GM12872 (cell line): Measurements from ENCODE around the gene WNK2.

ENCODE experiments used
- CTCF ChIP-seq: IDR thresholded peaks from 3 replicates; pipeline ENCODE4 v1.5.1; 2011; ENCODE audit warnings: low read depth, mild to moderate bottlenecking, low read length, moderate library complexity; ENCODE audit not compliant: insufficient read depth

Gene WNK2

GRCh38 chr9:93167838-93168237, 16.1 kb upstream of the WNK2 start:
- no peak for TF ChIP-seq CTCF

- TF ChIP-seq CTCF, result no peak
Observed at GRCh38 chr9:93168581-93168980, 15.4 kb upstream of the WNK2 start.

DNA sequence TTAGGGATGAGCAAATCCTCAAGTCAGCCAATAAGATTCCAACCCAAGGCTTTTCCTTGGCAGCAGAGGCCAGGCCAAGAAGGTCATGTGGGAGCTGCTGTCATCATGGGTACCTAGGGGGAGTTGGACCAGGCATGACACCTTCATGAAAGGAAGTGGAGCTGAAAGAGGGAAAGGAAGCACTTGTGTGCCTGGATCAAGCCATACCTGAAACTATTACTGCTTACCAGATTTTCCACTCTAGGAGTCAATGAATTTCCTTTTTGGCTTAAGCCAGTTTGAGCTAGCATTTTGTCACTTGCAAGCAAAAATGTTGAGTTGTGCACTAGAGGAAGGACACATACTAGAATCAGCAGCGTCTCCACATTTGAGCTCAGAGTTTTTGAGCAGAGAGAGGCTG, 14.5 kb upstream of the WNK2 start:
- TF ChIP-seq CTCF, result no peak

DNA sequence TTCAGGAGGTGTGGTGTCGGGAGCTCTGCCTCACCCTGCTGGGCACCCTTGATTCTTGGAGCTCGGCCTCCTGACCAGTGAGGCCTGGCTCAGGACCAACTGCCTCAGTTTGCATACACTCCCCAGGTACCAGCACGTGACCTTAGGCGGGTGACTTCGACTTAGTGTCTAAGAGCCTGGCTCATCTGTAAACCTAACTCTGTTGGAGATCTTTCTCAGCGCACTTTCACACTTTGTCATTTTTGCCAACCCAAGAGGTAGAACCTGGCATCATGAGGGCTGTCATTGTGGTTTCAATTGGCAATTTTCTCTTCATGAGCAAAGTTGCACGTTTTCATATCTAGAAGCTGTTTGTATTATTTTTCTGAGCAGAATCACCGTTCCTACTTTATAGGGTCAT, 13.4 kb upstream of the WNK2 start:
- no peak for TF ChIP-seq CTCF

DNA sequence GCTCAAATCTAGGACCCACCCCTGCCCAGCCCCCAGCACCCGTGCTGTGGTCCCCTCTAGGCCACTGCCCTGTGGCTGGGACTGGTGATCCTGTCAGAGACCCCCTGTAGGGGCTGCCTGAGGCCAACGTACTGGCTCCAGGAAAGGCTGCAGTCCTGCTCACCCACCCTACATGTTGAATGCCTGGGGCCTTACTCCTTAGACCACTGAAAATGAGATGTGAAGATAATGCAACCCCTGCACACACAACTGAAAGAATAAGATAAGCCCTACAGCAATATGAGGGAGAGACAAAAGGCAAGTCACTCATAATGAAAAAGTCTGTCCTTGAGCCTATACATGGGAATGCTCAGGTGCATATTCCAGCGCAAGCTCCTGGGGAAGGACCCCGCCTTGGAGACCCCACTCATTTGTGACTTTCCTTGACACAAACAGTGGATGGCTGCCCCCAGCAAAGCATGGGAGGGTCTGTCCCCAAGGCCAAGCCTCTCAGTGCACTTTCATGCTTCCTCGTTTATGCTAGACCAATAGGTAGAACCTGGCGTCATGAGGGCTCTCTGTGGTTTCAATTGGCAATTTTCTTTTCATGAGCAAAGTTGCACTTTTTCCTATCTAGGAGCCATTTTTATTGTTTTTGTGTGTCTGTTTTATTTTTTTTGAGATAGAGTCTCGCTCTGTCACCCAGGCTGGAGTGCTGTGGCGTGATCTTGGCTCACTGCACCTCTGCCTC, 12.5 kb upstream of the WNK2 start:
- TF ChIP-seq CTCF, result no peak

- no peak for TF ChIP-seq CTCF
Observed at GRCh38 chr9:93172666-93173364, 11.1 kb upstream of the WNK2 start.

DNA sequence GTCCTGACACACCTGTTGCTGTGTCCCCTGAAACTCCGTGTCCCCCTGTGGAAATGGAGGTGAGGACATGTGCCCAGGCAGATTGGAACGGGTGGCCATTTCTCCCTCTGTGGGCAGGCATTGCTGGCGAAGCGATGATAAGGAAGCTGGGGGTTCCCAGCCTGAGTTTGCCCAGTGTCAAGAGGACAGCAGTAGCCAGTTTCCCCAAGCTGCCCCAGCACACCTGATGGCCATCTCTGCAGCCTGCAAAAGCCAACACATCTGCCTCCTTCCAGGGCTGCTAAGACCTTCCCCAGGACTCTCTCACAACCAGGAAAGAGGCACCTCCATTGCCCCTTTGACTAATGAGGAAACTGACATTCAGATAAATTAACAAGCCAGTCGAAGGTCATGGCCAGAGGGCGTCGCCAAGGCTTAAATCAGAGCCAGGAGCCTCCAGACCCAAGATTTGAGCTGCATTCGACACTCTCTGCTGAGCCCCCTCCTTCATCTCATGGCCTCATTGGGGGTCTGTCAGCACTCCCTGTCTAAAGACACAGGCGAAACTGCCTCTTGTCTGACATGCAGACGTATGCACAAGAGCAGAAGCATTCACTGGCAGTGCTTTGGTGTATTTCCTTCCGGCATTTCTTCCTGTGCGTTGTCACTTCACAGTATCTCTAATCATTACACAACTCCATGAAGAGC, 10.4 kb upstream of the WNK2 start:
- TF ChIP-seq CTCF, result no peak
